GM18519 (cell line): Measurements from ENCODE around the gene CTSA.
"Not testable (repeated sequence)": the region's sequence is repeated elsewhere in the genome, so short reads cannot be mapped to it uniquely, and the experiment has no call there.

Source experiments
- ATAC-seq: cut with Tn5 transposase; IDR thresholded peaks from one replicate; pipeline ENCODE4 v1.9.1; 2021; ENCODE audit warnings: mild to moderate bottlenecking, moderate library complexity; ENCODE audit not compliant: unreplicated experiment, low FRiP score

The CTSA gene

DNA sequence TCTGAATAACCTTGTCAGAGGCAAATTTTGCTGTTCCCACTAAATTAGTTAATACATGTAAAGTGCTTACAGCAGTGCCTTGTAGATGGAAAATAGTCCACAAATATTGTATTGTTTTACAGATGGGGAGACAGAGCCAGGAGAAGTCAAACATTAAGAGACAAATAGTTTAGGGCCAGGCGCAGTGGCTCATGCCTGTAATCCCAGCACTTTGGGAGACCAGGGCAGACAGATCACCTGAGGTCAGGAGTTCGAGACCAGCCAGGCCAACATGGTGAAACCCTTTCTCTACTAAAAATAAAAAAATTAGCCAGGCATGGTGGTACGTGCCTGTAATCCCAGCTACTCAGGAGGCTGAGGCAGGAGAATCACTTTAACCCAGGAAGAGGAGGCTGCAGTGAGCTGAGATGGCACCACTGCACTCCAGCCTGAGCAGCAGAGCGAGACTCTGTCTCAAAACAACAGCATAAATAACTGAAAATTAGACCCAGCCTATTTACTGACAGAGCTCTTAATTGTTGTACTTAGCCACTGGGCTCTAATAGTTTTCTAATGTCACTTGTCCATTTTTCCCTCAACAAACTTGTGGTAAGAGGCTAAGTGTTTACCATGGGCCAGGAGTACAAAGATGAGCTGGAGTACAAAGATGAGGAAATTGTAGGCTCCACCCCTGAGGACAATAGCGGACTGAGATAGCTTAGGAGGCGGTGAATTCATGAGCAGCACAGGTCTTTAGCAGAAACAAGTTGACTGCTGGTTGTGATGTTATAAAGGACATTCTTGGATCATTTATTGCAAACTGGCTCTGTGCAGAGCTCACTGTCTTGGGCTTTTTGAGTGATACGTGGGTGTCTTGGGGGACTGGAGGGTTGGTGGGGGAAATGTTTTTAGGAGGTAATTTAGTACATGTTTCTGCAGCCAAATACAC lies 27.3 kb upstream of the CTSA start:
- no peak for ATAC-seq

DNA sequence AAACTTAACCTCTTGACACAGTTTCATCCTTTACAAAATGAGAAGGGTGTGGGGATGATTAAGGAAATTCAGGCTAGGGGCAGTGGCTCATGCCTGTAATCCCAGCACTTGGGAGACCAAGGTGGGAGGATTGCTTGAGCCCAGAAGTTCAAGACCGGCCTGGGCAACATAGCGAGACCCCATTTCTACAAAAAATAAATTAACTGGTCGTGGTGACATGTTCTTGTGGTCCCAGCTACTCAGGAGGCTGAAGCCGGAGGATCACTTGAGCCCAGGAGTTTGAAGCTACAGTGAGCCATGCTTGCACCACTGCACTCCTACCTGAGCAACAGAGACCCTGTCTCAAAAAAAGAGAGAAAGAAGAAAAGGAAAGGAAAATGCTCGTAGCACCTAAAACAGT lies 24.7 kb upstream of the CTSA start:
- ATAC-seq: no peak

DNA sequence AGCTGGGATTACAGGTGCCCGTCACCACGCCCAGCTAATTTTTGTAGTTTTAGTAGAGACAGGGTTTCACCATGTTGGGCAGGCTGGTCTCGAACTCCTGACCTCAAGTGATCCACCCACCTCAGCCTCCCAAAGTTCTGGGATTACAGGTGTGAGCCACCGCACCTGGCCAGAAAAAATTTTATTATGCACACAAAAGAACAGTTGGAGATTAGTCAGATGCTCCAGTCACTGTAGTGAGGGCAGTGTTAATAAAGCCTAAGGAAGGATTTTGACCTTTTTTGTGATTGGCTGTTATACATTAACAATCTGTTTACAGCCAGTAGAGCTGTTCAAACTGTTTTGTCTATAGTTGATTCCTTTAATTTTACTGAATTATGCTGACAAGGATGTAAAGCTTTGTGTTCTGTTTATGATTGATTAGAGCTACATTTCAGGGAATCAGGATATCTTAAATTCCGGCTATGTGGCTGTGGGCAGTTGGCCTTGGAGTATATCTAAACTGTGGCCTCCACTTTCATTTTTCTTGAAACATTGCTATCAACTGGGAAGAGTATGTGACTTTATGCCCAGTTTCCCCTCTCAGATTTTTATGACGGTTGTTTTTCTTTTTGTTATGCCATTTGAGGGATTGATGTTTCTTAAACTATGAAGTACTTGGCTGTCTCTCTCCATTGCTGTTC lies 23.9 kb upstream of the CTSA start:
- no peak for ATAC-seq

DNA sequence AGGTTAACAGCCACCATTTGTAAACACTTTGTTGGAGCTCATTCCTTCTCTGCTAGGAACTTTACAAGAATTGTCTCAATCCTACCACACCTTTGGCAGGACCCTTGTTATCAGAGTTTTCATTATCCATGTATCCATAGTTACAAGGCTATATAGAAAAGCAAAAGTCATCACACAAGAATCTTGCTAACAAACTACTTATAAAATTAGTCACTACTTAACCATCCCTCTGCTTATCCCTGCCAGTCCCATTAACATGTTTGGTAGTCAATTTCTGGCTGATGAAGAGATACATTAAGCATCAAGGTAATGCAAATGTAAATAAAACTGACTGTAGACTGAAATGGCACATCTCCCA lies 23.3 kb upstream of the CTSA start:
- no peak for ATAC-seq

DNA sequence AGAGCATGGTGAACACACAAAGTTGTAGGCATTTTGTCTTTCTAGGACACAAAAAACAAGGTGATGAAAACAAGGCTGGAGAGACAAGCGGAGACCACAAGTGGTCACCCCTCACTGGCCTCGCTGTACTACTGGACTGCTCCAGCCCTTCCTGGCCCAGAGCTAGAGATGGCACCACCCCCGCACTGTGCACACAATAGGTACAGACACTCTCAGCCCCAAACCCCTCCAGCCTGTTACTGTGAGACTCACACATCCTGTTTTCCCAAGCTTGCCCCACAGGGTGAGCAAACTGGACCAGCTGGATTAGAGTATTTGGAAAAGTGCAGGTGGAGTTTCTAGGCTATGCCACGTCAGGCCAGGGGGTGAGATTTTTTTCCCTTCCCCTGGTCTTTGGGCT lies 18.5 kb upstream of the CTSA start:
- no peak for ATAC-seq

DNA sequence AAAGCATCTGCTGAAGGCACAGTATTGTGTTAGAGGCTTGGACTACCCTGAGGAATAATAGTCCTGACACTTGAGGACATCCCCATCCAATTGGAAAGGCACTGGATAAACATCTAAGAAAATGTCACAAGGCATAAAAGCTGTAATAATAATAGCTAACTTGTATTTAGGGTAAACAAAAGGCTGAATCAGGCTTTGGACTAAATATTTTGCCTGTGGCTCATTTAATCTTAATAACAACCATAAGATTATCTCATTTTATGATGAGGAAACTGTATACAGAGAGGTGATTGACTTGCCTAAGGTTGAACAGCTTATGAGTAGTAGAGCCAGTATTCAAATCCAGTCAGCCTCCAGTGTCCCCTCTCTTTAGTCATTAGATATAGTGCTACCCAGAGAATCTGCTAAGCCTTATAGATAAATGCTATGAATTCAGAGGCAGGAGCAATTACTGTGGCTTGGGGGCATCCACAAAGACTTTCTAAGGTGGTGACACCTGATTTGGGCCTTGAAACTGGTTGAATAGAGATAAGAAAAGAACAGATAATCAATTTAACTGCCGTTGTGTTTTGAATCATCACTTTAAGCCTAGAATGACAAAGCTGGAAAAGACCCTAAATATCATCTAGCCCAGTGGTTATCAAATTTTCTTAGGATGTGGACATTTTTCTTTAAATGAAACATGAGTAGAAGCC lies 17.6 kb upstream of the CTSA start:
- ATAC-seq: no peak

DNA sequence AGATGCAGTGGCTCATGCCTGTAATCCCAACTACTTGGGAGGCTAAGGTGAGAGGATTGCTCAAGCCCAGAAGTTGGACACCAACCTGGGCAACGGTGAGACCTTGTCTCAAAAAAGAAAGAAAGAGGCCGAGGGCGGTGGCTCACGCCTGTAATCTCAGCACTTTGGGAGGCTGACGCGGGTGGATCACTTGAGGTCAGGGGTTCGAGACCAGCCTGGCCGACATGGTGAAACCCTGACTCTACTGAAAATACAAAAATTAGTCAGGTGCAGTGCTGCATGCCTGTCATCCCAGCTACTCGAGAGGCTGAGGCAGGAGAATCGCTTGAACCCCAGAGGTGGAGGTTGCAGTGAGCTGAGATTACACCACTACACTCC lies 17.0 kb upstream of the CTSA start:
- ATAC-seq: not testable (repeated sequence)

DNA sequence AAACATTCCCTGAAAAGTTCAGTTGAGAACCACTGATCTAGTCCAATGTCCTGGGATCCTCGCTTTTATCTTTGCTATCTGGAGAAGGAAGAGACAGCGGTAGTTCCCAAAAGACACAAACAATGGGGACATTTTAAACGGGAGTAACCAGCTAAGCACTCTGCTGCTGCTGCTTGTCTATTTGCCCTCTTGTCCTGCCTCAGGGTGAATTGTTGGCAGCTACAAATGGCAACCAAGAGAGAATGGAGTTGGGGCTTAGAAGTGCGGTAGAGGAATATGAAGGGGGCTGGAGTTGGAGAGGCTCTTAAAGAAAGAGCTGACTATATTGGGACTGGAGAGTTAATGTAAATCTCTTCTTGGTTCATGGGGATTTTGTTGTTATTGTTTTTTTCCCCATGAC lies 16.6 kb upstream of the CTSA start:
- no peak for ATAC-seq

DNA sequence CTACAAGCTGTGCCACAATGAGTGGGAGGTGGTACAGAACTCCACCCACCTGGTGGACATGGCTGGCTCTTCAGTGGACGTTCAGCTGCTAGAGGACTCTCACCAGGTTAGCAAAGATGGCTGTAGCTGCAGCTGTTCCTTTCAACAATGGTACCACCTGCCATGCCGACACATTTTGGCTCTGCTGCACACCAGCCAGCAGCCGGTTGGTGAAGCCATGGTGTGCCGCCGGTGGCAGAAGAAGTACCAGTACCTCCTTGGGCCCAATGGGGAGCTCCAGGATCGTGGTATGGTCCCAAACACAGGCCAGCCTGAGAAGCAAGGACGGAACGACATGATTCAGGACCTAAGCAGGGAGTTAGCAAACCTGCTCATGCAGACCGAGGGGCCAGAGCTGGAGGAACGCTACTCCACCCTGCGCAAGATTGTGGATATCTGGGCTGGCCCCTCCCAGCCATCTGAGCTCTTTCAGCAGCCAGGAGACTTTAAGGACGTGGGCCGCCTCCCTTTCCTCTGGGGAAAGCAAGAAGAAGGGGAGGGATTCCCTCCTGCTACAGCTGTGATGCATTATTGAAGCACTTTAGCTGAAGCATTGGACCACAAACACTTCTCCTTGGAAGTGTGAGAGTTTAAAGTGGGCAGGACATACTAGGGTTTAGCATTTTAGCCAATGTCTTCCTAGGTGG lies 12.9 kb upstream of the CTSA start:
- ATAC-seq: no peak

DNA sequence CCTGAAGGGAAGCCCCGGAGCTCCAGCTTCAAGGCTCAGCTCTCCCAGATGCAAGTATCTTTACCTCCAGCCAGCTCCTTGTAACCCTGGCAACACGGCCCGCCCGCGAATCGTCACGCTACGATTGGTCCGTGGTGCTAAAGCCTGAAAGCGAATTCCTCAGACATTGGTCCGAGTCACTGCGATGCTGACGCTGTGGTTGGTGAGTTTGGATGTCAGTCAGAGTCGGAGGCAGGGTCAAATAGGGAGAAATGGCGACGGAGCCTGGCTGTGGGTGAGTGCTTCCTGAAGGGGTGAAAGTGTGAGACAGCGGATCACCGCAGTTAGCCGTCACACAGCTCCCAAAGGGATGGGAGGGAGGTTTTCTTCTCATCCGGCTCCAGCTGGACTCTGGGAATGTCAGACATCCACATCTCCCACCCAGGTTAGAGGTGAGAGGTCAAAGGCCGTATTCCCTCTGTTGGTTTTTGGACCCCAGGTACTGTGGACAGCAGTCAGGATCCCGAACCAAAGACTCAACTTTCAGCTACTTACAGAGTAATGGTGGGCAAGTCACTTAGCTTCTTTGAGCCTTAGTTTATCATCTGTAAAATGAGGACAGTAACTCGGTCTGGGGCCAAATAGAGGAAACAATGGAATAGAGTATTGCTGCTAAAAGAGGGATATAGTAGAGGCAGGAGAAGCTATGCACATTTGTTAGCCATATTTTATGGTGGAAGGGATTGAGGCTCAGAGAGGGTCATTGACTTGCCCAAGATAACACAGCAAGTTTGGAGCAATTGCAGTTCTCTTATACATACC lies 9.9 kb upstream of the CTSA start, which contains the start of gene ZSWIM1:
Gene ZSWIM1 (plus strand): TSS at position 240 of the 801 bp plus-strand sequence. CDS start 1,366 bp downstream, outside the sequence.
- ATAC-seq: peak; percentile 96

DNA sequence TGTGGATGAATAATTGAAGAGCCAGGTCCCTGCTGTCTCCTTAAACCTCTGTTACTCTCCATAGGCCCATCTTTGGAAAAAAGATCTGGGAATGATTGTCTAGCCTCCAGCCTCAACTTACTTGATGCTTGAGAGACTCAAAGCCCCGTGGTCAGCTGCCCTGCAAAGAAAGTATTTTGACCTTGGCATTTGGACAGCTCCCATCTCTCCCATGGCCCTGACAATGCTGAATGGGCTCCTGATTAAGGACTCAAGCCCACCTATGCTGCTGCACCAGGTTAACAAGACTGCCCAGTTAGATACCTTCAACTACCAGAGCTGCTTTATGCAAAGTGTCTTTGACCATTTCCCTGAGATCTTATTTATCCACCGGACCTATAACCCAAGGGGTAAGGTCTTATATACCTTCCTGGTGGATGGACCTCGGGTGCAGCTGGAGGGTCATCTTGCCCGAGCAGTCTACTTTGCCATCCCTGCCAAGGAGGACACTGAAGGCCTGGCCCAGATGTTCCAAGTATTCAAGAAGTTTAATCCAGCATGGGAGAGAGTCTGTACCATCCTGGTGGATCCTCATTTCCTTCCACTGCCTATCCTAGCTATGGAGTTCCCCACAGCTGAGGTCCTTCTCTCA lies 8.6 kb upstream of the CTSA start:
- no peak for ATAC-seq

DNA sequence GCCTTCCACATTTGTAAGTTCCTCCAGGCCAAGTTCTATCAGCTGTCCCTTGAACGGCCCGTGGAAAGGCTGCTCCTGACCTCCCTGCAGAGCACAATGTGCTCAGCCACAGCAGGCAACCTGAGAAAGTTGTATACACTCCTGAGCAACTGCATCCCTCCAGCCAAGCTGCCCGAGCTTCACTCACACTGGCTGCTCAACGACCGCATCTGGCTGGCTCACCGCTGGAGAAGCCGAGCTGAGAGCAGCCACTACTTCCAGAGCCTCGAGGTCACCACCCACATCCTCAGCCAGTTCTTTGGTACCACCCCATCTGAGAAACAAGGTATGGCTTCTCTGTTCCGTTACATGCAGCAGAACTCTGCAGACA lies 8.1 kb upstream of the CTSA start:
- ATAC-seq: no peak

DNA sequence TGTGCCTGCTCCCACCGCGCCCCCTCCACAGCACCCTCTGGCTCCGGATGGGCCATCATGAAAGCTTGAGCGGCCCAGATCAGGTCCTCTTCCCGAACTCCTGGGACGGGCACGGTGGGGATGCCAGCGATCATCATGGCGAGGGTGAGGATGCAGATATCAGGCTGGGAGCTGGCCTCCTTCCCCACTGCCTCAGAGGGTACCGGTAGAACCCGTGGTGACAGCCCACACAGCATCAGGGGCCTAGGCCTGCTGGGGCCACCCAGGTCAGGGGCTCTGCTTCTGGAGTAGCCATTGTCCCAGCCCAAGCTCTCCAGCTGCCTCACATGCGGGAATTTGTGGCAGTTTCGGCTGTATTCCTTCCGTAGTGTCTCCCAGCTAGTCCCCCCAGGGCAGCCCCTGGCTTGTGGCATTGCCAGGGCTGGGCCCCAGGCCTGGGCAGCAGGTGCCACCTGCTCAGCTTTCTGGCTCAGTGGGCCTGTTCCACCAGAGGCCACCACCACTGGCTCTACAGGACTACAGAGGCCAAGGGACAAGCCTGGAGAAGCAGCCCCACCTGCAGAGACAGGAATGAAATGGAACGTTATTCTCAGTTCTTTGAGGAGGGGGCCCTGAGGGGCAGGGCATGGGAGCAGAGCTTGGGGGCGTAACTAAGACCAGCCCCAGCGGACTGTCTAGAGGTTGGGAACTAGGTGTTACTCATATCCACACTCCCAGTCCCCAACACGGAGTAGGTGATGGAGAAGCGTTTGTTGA lies 4.4 kb upstream of the CTSA start:
- no peak for ATAC-seq

DNA sequence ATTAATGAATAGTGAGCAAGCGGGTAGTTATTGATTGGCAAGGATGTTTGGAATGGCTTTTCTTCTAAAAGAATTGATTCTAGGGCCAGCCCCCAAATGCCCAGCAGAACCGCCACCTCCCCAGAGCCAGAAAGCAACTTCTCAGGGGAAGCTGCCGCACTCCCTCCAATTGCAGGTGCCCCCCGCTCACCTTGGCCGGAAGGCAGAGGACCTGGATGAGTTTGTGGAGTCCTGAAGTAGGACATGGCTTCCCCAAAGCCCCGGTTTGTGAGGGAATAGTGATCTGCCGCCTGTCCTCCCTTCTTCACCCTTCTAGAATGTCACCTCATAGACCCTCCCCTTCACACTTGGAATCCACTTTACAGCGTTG lies 3.8 kb upstream of the CTSA start, which contains the start of gene SPATA25:
Gene SPATA25 (minus strand): TSS at position 277 of the 370 bp plus-strand sequence. CDS start 32 bp downstream, at position 245.
- ATAC-seq: no peak

DNA sequence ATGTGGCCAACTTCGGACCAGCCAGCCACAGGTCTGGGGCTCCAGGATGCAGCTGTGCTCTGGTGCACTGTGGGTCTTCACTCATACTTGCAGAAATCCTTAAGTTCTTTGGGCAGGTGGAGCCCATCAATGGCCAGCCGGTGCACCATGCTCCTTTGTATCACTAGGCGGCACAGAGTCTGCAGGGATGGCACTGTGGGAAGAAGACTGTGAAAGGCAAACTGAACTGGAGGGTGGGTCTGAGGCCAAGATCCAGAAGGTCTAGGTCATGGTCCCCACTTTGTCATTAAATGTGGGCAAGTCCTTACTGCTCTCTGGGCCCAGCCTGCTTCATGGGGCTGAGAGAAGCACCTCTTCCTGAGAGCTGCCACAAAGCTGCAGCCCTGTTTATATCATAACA lies 2.5 kb upstream of the CTSA start:
- no peak for ATAC-seq

DNA sequence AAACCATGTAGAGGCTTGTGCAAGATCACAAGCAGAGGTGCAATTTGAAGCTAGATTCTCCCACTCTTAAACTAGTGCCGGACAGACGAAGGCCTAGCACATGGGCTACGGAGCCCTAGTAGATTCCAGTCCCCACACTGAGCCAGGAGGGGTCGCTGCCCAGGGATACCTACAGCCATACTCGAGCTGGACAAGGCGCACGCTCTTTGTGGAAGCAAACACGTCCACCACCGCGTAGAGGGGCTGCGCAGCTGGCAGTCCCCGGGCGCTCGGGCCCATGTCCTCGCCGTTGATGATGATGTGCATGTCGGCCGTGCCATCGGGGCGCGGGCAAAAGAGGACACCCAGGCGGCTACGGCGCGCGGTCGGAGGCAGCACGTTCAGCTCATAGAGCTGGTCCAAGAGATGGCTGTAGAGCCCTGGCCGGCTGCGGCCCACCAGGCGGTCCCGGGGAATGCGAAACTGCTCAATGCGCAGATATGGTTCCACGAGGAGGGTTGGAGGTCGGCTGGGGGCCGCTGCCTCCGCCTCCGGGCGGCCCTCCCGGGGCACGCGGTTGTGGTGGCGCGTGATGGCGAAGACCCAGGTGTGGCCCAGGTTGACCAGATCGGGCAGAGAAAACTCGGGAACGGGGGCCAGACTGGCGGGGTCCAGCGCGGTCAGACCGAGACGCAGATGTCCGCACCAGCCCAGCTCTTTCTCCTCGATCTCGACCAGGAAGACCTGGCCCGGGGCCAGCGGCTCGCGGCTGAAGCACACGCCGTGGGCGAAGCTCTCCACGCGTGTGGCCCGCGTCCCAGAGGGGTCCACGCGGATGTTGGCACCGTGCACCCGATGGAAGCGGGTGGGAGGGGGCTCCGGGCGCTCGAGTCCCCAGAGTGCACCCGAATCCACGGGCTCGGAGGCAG lies 804 bp upstream of the CTSA start:
- ATAC-seq: no peak

DNA sequence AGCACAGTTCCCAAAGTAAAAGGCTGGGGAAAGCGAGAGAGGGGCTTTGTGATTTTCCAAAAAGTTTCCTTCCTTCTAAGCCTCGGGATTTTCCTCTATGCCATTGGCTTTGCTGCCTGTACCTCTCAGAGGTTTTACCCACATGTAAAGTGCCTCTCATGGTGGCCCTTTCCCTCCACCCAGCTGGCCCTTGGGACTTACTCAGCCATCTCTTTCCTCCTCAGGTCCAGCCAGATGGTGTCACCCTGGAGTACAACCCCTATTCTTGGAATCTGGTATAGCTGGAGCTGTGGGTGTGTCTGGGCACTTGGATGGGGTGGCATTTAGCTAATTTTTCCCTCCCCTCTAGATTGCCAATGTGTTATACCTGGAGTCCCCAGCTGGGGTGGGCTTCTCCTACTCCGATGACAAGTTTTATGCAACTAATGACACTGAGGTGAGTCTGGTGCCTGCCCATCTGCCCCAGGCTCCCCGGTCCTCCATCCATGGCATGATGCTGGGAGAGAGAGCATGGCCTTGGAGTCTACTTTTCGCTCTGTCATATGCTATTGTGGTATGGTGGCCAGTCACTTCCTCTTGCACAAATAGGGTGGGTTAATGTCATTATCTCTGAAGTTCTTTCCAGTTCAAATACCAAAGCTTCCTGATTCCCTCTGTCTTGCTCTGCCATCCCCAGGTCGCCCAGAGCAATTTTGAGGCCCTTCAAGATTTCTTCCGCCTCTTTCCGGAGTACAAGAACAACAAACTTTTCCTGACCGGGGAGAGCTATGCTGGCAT lies 1.1 kb downstream of the CTSA start:
- no peak for ATAC-seq
